ENCODE measurements around the gene NAP1L5. TPM values are rescaled to one million over a fixed set of nuclear protein-coding genes. Genes with fewer than 3 reads are reported as not detected.

The NAP1L5 gene
- total RNA-seq, 2 experiments from 2014 or later = 5.4 to 5.8 TPM

DNA sequence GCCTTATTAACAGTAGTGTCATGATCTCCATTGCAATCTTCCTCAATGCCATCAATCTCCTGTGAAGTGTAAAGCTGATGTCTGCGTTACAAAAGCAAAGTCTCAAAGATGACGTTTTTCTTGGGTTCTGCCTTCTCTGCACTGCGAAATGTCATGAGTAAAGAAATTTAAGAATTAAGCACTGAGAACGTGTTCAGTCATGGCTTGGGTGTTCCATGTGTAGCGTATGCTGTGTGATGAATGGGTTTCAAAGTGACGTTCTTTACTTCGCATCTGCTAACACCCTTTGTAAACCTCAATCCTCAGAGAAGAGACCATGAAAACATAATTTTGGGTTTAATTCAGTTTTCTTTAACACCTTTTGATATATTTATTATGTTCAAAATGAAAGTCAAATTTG lies 999 bp downstream of the NAP1L5 start:
- DNase-seq (no peak), ATAC-seq (no peak)
- Mint-ChIP-seq H3K4me1 (ENCODE audit: low read depth) (peaks cover 10% of the 10 kb centered on the region), H3K36me3 (ENCODE audit: low read depth) (peaks cover 22% of the 10 kb centered on the region), H3K27me3 (no peaks in the 10 kb centered on the region), H3K27ac (peak overlapping the region; percentile 73), H3K4me3 (peak overlapping the region; percentile 80), H3K9me3 (peaks cover 2% of the 10 kb centered on the region)
- ChIA-PET POLR2A (no interaction called here), CTCF (interaction anchor here (1.0 to 1.7 kb wide), 4 partner anchors 9 to 157 kb away, joined by 3 to 10 read pairs (median 4); no protein-coding TSS in a partner anchor)
- TF ChIP-seq, protein P1, sequence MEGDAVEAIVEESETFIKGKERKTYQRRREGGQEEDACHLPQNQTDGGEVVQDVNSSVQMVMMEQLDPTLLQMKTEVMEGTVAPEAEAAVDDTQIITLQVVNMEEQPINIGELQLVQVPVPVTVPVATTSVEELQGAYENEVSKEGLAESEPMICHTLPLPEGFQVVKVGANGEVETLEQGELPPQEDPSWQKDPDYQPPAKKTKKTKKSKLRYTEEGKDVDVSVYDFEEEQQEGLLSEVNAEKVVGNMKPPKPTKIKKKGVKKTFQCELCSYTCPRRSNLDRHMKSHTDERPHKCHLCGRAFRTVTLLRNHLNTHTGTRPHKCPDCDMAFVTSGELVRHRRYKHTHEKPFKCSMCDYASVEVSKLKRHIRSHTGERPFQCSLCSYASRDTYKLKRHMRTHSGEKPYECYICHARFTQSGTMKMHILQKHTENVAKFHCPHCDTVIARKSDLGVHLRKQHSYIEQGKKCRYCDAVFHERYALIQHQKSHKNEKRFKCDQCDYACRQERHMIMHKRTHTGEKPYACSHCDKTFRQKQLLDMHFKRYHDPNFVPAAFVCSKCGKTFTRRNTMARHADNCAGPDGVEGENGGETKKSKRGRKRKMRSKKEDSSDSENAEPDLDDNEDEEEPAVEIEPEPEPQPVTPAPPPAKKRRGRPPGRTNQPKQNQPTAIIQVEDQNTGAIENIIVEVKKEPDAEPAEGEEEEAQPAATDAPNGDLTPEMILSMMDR (IDR thresholded peaks at IDR 0.05) = no peak
- intact Hi-C loops (cut with micrococcal nuclease) = no loop called here

DNA sequence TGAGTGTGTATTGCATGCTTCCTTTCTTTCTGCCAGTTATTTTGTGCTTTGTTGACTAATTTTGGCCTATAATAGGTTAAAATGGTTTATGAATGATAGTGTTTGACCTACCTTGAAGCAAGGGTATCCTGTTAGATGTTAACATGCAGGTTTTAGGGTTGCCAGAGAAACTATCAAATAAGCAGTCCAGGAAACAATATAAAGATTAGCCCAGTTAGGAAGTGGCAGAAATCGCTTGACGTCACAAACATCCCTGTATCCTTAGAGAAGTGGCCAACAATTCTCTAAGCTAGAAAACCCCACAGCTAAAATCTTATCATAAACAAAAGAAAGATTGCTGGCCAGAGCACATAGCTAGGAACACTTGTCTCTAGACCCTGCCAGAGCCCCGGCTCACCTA lies 3.8 kb downstream of the NAP1L5 start:
- Mint-ChIP-seq H3K9me3 (no peaks in the 10 kb centered on the region), H3K27ac (no peak overlapping the region), H3K4me1 (ENCODE audit: low read depth) (peaks cover 8% of the 10 kb centered on the region), H3K36me3 (ENCODE audit: low read depth) (peaks cover 25% of the 10 kb centered on the region), H3K27me3 (no peaks in the 10 kb centered on the region), H3K4me3 (no peak overlapping the region)
- ChIA-PET CTCF (no interaction called here), POLR2A (no interaction called here)
- DNase-seq (no peak), ATAC-seq (no peak)
- intact Hi-C loops (cut with micrococcal nuclease) = no loop called here
- TF ChIP-seq, protein P1 (IDR thresholded peaks at IDR 0.05) = no peak

DNA sequence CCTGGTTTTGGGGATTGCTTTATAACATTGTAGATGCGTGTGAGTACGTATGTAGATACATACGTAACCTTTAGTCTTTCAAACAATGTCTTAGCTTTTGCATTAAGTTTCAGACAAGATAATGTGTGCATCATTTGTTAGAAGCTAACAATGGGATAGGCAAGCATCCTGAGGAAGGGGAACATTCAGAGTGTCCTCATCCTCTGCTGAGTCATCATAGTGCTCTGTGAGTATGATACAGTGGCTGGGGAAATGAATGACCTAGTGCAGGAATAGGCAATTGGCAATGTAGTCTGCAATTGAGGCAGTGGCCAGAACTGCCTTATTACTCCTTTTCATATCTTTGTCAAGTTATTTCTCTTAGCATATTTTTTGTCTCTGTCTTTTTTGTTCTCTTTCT lies 7.3 kb downstream of the NAP1L5 start:
- Mint-ChIP-seq H3K27me3 (no peaks in the 10 kb centered on the region), H3K36me3 (ENCODE audit: low read depth) (peaks cover 18% of the 10 kb centered on the region), H3K9me3 (no peaks in the 10 kb centered on the region), H3K4me1 (ENCODE audit: low read depth) (no peaks in the 10 kb centered on the region), H3K4me3 (no peak overlapping the region), H3K27ac (peak overlapping the region; percentile 2)
- TF ChIP-seq, protein P1 (IDR thresholded peaks at IDR 0.05) = no peak
- POLR2A ChIA-PET = no interaction called here
- no peak for ATAC-seq
- CTCF ChIA-PET = no interaction called here
- no peak for DNase-seq
- intact Hi-C loops (cut with micrococcal nuclease) = no loop called here

DNA sequence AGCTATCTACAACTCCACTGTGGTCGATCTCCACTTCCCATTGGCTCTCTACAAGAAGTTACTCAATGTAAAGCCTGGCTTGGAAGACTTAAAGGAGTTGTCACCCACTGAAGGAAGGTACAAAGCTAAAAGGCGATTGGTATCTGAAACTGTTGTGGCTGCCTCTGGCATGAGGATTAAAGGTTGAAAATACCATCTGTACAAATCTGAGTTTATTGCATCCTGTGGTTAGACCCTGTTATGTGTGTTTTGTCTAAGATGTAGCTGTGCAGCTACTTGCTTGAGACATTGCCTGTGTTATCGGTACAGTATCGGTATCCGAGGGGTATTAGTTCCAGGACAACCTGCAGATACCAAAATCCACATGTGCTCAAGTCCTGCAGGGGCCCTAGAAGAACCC lies 16.4 kb downstream of the NAP1L5 start:
- TF ChIP-seq, protein P1 (IDR thresholded peaks at IDR 0.05) = no peak
- ATAC-seq (no peak), DNase-seq (no peak)
- POLR2A ChIA-PET = no interaction called here
- Mint-ChIP-seq H3K27ac (no peak overlapping the region), H3K4me1 (ENCODE audit: low read depth) (peaks cover 3% of the 10 kb centered on the region), H3K9me3 (peaks cover 3% of the 10 kb centered on the region), H3K4me3 (no peak overlapping the region), H3K36me3 (ENCODE audit: low read depth) (peaks cover 51% of the 10 kb centered on the region), H3K27me3 (no peaks in the 10 kb centered on the region)
- CTCF ChIA-PET = interaction anchor here (0.9 to 1.3 kb wide), 2 partner anchors 11 to 142 kb away, joined by 3 read pairs; no protein-coding TSS in a partner anchor
- intact Hi-C loops (cut with micrococcal nuclease) = no loop called here

DNA sequence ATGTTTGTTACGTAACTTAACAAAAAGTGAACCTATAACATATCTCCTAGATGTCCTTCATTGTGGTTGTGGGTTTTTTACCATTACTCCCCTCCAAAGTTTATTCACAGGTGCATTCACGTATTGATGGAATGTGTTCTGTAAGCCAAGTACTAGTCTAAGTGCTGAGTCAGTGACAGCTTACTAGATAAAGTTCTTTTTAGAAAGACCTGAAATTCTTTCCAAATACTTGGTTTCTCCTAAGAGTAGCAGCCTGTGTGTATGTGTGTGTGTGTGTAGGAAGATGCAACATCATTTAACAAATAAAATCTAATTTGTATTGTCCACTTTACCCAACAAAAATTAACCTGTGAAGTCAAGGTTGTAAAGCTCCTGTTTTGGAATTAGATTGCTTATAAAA lies 22.1 kb downstream of the NAP1L5 start:
- TF ChIP-seq, protein P1 (IDR thresholded peaks at IDR 0.05) = no peak
- Mint-ChIP-seq H3K4me3 (no peak overlapping the region), H3K4me1 (ENCODE audit: low read depth) (peaks cover 7% of the 10 kb centered on the region), H3K27ac (no peak overlapping the region), H3K36me3 (ENCODE audit: low read depth) (peaks cover 34% of the 10 kb centered on the region), H3K9me3 (no peaks in the 10 kb centered on the region), H3K27me3 (no peaks in the 10 kb centered on the region)
- DNase-seq (no peak), ATAC-seq (no peak)
- ChIA-PET CTCF (no interaction called here), POLR2A (no interaction called here)
- intact Hi-C loops (cut with micrococcal nuclease) = loop anchor here (10.0 kb wide), 1 partner anchor 349 kb away; no protein-coding TSS in a partner anchor

Measured in activated CD8-positive, alpha-beta T cell treated with anti-CD3 and anti-CD28 coated beads for 36 hours (primary cell).